Ovary (tissue), 3 donors: ENCODE measurements around the gene TBC1D16.

Experiments used
- EP300 ChIP-seq: sonication (generic); formaldehyde crosslinking; IDR thresholded peaks from one replicate; pipeline ENCODE4 v1.6.1; 2017; ENCODE audit warnings: antibody characterized with exemption
- TF ChIP-seq, protein P1 (sequence below), 3 donors: fragments of 450-650 bp in 2 of 3; fragments of 200-600 bp in 1 of 3; IDR thresholded peaks; one replicate each; pipeline versions ENCODE4 v1.5.1 to v1.8.0; 2016 to 2022; ENCODE audit warnings: antibody characterized with exemption in 3 of 3, mild to moderate bottlenecking in 1 of 3
- donor health status: DM: no; HTN: no; CAD: no.

DNA sequence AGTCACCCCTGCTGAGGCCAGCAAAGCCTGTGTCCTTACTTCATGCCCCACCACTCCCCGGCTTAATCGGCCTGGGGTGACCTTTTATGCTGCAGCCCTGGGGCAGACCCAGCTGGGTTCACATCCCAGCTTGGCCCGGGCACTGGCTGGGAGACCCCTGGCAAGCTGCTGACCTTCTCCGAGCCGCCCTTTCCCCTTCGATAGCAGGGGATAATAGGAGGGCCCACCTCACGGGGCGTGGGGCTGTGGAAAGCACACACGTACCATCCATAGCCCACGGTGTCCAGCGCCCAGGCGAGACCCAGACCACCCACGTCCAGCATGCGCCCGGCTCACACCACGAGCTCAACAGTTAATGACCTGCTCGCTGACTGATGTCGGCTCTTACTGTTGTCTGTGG lies 26.8 kb downstream of the TBC1D16 start:
- TF ChIP-seq, protein P1, sequence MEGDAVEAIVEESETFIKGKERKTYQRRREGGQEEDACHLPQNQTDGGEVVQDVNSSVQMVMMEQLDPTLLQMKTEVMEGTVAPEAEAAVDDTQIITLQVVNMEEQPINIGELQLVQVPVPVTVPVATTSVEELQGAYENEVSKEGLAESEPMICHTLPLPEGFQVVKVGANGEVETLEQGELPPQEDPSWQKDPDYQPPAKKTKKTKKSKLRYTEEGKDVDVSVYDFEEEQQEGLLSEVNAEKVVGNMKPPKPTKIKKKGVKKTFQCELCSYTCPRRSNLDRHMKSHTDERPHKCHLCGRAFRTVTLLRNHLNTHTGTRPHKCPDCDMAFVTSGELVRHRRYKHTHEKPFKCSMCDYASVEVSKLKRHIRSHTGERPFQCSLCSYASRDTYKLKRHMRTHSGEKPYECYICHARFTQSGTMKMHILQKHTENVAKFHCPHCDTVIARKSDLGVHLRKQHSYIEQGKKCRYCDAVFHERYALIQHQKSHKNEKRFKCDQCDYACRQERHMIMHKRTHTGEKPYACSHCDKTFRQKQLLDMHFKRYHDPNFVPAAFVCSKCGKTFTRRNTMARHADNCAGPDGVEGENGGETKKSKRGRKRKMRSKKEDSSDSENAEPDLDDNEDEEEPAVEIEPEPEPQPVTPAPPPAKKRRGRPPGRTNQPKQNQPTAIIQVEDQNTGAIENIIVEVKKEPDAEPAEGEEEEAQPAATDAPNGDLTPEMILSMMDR (IDR thresholded peaks at IDR 0.05), result no peak
- no peak for TF ChIP-seq EP300
